HG02759 (cell line): ENCODE data around the gene HBG2.
A peak's percentile ranks its signal among the peaks of the same experiment; 100 is the strongest.
"Not testable (repeated sequence)": the region's sequence is repeated elsewhere in the genome, so short reads cannot be mapped to it uniquely, and the experiment has no call there.

Source experiments
- ATAC-seq: cut with Tn5 transposase; IDR thresholded peaks from one replicate; pipeline ENCODE4 v1.9.1; 2021; ENCODE audit warnings: mild to moderate bottlenecking, moderate library complexity; ENCODE audit not compliant: unreplicated experiment

The HBG2 gene

DNA sequence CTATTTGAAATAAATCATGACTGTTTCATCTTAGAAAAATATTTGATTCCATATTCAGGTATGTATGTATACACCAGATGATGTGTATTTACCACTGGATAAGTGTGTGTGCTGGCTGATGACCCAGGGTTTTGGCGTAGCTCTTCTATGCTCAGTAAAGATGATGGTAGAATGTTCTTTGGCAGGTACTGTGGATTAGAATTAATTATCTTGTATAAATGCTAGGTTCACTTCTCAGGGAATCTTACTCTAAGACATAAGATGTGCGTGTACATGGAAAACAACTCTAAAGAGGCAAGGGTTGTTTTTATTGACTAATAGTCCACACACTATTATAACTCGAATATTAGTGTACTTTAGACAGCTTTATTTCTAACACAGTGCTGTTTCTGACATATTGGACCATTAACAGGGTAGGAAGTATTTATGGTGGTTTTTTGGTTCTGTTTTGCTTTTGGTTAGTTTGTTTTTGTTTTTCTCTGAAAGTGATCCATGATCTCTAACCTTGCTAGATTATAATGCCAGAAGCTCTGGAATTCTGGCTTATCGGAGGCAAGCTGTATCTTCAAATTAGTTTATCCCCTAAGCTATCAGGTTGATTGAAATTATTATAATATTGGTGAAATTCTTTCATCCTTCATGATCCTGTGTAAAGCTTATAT lies 3.9 kb downstream of the HBG2 start:
- no peak for ATAC-seq

DNA sequence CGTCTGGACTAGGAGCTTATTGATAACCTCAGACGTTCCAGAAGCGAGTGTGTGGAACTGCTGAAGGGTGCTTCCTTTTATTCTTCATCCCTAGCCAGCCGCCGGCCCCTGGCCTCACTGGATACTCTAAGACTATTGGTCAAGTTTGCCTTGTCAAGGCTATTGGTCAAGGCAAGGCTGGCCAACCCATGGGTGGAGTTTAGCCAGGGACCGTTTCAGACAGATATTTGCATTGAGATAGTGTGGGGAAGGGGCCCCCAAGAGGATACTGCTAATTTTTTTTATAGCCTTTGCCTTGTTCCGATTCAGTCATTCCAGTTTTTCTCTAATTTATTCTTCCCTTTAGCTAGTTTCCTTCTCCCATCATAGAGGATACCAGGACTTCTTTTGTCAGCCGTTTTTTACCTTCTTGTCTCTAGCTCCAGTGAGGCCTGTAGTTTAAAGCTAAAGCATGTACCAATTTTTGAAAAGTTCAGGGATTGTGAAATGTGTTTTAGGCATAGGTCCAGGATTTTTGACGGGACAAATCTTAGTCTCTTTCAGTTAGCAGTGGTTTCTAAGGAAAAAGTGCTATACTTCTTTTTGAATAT lies 4.7 kb downstream of the HBG2 start, which contains the start of gene HBG1:
HBG1 (minus strand) TSS at position 51 of the 590 bp plus-strand sequence. CDS start 53 bp downstream, outside the sequence.
- not testable (repeated sequence) for ATAC-seq

DNA sequence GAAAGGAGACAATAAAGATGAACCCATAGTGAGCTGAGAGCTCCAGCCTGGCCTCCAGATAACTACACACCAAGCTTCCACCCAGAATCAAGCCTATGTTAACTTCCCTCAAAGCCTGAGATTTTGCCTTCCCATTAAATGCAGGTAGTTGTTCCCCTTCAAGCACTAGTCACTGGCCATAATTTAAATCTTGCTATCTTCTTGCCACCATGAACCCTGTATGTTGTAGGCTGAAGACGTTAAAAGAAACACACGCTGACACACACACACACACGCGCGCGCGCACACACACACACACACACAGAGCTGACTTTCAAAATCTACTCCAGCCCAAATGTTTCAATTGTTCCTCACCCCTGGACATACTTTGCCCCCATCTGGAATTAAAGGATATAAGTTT lies 6.1 kb downstream of the HBG2 start:
- ATAC-seq: not testable (repeated sequence)

DNA sequence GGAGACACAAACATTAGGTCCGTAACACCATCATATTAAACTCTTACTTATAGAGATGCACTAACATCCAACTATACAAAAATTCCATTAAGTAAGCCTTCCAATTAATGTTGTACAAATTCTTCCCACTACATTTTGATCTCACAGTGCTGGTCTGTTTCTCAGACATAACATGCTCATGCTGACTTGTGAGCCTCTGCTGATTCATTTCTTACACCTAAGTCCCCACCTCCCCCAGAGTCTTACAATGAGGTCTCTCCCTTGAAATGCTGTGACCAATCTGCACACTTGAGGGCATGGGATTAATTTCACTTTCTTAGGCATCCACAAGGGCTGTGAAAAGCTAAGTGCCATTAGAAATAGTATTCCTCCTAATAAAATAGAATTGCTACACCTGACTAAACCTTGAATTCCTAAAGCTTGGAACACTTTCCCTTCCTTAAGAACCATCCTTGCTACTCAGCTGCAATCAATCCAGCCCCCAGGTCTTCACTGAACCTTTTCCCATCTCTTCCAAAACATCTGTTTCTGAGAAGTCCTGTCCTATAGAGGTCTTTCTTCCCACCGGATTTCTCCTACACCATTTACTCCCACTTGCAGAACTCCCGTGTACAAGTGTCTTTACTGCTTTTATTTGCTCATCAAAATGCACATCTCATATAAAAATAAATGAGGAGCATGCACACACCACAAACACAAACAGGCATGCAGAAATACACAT lies 6.9 kb downstream of the HBG2 start:
- ATAC-seq: no peak

DNA sequence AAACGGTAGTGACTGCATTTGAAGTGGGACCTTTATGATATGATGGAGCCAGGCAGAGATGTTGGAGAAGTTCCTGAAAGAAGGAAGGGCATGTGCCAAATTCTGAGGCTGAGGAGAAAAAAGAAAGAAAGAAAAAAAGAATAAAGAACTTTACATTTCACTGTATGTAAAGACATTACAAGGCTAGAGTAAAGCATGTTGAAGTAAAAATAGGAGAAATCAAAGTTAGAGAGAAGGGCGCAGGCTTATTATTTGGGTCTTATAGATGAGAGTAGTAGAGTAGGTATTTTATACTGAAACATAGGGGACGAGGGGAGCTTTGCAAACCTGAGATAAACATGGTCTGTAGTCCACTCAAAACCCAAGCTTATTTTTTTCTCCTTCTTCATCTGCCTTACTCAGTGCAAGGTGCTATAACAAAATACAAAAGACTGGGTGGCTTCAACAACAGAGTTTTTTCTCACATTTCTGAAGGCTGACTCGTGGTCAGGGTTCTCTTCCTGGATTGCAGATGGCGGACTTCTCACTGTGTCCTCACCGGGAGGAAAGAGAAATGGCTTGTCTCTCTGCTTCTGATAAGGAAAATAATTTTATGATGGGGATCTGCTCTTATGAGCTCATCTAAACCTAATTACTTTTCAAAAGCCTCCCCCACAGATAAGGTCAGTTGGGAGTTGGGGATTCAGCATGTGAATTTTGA lies 7.7 kb downstream of the HBG2 start:
- no peak for ATAC-seq

DNA sequence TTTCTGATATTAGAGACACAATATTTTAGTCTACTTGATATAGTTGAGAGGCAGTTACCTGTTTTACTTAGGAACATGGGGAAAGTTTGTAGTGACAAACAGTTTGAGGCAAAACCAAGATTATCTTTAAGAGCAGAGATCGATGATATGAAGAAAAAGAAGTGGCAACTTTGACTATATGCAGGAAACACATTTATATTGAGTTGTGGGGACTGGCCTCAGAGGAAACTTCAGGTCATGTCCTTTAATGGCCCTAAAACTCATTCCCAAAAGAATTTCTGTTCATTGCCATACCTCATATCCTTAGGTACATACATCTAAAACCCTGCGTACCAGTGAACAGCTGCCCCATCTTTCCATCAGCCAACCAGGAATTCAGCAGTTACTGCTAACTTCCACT lies 9.4 kb downstream of the HBG2 start:
- no peak for ATAC-seq

DNA sequence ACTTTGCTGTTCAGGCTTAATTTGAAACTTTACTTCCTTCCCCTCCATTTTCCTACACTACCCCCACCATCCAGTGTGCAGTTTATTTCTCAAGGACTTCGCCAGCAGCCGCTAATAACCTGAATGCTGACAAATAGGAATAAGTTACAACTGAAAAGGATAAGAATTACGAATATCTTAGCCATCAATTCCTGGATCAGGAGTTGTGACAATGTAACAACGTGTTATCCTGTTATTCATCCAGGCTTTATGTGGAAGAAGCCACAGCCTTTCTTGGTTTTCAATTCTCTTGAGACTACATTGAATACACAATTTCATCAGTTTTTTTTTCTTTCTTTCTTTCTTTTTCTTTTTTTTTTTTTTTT lies 10.8 kb downstream of the HBG2 start:
- no peak for ATAC-seq

DNA sequence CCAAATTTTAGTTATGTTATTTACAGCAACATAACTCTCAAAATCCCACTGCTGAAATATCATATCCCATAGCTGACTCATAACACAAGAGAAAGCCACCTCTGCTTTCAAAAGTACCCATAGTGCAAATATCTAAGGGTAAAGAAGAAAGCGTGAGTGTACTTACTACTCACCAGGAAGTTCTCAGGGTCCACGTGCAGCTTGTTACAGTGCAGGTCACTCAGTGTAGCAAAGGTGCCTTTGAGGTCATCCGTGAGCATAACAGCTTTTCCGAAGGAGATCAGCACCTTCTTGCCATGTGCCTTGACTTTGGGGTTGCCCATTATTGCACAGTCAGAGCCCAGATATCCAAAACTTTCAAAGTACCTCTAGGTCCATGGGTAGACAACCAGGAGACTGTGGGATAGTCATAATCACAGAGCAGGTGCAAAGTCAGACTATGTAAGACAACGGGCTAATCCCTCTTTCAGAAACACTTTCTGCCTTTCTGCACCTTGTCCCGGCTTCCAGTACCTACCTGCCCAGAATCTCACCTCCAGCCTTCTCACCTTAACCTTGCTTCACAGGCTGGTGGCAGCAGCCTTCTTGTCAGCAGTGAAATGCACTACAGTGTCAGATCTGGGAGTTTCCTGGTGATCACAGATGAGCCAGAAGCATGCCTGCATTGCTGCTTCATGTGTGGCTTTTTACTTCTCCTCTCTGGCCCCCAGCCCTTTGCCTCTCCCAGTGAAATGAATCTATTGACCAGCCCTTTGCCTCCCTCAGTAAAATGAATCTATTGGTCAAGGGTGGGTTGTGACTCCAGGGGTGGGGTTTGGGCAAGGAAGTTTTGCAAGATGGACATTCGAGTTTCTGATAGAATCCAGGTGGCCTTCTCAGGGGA lies 11.4 kb downstream of the HBG2 start:
- ATAC-seq: no peak

DNA sequence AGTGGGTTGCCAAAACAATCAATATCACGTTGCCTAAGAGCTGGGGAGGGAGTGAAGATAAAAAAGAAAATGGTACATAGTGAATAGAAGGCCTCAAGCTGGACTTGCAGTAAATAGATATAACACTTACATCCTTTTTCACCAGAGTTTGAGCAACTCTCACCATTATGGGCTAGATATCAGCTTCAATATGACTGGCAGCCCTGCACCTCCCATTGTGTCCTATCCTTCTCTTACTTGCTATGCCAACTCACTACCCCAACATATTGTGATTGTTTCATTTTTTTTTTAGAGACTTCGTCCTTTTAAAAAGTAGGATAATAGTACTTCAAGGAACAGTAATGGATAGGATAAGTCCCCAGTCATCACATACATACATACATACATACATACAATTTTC lies 12.4 kb downstream of the HBG2 start:
- no peak for ATAC-seq

DNA sequence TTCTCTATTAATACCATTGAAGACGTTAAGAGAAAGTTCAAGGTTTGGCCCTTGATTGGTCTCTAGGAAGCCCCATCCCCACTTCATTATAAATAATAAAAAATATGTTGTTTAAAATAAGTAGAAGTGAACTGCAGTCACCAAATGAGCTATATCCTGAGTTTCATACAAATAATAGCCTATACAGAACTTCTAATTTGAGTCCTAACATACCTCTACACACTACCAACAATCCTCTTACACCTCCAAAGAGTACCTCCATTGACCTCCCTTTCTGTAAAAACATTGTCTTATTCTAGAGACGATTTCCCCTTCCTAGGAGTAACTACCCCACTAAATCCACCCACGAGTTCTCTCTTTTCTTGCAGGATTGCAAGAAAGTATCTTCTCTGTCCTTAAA lies 13.1 kb downstream of the HBG2 start:
- no peak for ATAC-seq

DNA sequence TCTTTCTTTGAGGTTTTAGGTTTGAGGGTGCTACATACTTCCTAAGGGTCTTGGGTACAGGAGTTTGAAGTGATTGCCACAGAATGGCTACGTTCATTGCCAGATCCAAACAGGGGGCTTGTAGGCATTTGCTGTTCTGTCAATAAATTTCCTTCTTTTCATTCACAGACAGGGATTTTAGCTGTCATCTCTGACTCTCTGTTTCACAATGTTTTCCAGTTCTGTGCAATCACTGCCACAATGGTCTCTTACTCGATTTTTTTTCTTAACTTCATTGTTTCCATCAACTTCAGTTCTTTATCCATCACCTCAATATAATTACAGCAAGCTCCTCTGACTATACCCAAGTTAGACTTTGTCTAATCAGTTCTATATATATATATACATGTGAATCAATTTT lies 14.1 kb downstream of the HBG2 start:
- no peak for ATAC-seq

DNA sequence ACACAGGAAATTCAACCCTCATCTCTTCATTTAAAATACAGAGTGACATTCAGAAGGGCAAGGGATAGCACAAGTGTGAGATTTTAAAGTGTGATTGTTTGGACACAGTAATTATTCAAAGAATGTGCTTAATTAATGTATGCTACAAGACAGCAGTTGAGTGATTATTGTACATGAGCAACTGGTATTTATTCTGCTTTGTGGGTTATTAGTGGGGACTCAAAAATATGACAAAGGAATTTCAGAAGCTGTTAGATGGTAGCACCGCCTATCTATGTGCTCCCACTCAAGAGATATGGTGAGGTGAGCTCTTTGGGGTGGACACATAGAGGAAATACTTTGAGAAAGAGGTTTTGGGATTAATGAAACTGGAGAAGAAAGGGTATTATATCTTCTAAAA lies 14.5 kb downstream of the HBG2 start:
- ATAC-seq: no peak

DNA sequence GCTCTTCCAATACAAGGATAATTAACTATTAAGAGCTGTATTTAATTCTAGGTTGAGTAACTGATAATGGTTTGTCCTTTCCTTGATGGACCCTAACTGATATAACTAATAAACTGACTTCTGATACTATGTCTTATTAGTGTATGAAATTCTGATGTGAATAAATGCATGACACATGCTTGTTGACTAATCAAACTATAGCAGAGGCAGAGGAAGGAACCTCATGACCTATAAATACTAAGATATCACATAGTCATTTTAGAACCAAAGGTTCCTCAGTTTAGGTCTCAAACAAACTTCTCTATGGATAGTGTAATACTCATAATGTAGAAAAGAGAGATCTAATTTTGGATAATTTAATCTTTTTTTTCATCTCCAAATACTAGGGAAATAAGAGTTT lies 15.5 kb downstream of the HBG2 start:
- no peak for ATAC-seq

DNA sequence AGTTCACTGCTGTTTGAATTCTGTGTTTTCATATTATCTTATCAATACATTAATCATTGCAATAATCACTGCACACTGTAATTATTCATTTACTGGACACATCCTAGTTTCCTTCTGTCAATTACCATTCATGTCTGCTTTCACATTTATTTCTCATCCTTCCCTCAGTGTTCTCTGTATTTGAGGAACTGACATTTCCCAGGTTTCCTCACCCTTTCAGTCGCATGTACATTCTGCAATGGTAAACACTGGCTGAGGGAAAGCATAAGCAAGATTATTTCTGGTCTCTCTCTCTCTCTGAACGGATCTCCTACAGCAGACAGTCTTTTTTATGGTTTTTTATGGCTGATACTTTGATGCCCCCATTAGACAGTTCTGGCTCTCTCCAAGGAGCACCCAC lies 16.1 kb downstream of the HBG2 start:
- no peak for ATAC-seq

DNA sequence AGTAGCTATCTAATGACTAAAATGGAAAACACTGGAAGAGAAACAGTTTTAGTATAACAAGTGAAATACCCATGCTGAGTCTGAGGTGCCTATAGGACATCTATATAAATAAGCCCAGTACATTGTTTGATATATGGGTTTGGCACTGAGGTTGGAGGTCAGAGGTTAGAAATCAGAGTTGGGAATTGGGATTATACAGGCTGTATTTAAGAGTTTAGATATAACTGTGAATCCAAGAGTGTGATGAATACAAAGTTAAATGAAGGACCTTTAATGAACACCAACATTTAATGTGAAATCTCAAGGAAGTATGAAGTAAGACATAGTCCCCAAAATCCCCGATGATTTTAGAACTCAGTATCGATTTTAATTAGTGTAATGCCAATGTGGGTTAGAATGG lies 17.2 kb downstream of the HBG2 start:
- no peak for ATAC-seq

DNA sequence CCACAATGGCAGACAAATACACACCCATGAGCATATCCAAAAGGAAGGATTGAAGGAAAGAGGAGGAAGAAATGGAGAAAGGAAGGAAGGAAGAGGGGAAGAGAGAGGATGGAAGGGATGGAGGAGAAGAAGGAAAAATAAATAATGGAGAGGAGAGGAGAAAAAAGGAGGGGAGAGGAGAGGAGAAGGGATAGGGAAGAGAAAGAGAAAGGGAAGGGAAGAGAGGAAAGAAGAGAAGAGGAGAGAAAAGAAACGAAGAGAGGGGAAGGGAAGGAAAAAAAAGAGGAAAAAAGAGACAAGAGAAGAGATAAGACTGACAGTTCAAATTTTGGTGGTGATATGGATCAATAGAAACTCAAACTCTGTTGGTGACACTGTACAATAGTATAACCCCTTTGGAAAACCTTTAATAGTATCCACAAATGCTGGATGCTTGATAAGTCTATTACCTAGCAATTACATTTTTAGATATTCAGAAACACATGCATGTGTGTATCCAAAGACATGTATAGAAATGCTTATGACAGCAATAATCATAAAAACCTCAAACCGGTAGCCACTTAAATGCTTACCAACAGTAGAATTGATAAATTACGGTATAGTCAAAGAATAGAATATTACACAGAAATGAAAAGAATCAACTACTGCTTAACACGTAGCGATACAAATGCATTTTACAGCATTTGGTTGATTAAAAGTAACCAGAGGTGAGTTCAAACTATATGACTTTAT lies 19.1 kb downstream of the HBG2 start:
- ATAC-seq: no peak

DNA sequence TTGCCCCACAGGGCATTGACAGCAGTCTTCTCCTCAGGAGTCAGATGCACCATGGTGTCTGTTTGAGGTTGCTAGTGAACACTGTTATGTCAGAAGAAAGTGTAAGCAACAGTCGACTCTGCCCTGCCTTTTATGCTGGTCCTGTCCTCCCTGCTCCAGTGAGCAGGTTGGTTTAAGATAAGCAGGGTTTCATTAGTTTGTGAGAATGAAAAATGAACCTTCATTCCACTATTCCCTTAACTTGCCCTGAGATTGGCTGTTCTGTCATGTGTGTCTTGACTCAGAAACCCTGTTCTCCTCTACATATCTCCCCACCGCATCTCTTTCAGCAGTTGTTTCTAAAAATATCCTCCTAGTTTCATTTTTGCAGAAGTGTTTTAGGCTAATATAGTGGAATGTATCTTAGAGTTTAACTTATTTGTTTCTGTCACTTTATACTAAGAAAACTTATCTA lies 20.2 kb downstream of the HBG2 start, which contains the start of gene HBD:
HBD (minus strand) TSS at position 103 of the 454 bp plus-strand sequence; CDS start at position 53, 50 bp downstream.
- peak; percentile 78 for ATAC-seq

DNA sequence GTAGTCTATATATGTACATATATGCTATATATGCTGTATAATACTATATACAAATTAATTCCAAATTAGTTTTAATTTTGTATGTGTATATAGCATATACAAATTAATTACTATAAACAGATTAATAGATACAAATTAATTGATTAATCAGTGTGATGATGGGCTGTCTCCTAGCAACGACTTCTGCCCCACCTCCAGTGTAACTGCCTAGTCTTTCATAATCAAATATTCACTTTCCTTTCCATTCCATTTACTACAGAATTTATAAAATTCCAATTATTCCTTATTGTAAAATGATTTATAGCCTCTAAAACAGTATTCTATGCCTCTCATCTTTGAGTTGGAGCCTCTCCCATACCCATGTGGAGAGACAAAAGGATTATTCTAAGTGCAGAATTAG lies 21.3 kb downstream of the HBG2 start:
- no peak for ATAC-seq

DNA sequence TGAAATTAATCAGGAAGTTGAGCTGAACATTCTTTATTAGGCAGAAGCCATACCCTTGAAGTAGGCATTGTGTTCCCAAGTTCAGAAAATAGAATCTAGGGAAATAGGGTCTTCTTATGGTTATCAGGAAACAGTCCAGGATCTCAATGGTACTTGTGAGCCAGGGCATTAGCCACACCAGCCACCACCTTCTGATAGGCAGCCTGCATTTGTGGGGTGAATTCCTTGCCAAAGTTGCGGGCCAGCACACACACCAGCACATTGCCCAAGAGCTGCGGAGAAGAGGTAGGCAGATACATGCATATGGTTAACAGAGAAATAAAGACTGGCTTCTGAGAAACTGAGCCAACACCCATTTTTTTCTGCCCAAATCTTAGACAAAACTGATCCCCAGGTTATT lies 21.8 kb downstream of the HBG2 start:
- ATAC-seq: no peak

DNA sequence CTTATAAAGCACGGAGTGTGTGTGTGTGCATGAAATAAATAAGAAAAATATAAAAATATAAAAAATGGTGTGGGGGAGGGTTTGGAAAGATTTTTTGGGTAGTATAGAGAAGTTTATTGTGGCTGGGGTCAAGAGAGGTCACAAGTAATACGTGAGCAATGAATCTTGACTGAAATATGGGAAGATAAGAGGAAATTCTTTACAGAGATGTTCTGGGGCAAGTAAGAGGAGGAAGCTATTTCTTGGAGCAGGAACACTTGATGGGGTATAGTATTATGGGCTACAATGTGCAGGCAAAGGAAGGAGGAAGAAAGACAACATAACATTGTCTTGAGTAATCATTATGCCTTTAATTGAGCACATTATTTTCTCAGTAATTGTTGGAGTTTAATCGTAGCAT lies 22.4 kb downstream of the HBG2 start:
- ATAC-seq: no peak
